ENCODE data around the gene CDH15.

Gene CDH15

DNA sequence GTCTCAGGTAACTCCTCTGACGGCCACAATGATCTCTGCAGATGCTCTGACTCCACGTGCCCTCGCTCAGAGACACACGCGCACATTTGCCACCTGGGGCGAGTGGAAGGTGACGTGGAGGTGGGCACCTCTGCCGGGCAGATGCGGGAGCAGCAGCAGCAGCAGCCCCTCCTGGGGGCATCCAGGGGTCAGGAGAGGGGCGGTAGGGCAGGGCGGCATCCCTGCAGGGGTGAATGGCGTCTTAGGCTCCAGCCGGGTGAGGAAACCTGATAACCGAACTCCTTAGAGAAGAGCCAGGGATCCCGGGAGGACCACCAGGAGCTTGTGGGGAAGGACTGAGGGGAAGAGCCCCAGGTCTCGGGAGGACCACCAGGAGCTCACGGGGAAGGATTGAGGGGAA is 34.6 kb upstream of the CDH15 start:
- TF ChIP-seq YY1 (IDR thresholded peaks at IDR 0.05; ENCODE audit: insufficient read depth, insufficient read length) (no peak), ZNF274 (IDR thresholded peaks at IDR 0.05; ENCODE audit: low read depth, low read length) (no peak), SUZ12 (IDR thresholded peaks at IDR 0.05; ENCODE audit: extremely low read depth, insufficient read depth, insufficient read length) (no peak)
- peaks cover 82% of the 10 kb centered on the region for H3K36me3 ChIP-seq (ENCODE audit: insufficient read depth, insufficient read length, low read length)
- DNase-seq (ENCODE audit: low read depth, low spot score): no peak
- H3K4me1 ChIP-seq (ENCODE audit: insufficient read depth, insufficient read length): peaks cover 13% of the 10 kb centered on the region
- no peak overlapping the region for H3K4me3 ChIP-seq (ENCODE audit: insufficient read length, low read depth)
- H3K27me3 ChIP-seq (ENCODE audit: insufficient read depth, insufficient read length): no peaks in the 10 kb centered on the region
- no peak overlapping the region for H3K9ac ChIP-seq (ENCODE audit: insufficient read length, low read depth)
- H3K9me3 ChIP-seq (ENCODE audit: insufficient read depth, low read length): no peaks in the 10 kb centered on the region

DNA sequence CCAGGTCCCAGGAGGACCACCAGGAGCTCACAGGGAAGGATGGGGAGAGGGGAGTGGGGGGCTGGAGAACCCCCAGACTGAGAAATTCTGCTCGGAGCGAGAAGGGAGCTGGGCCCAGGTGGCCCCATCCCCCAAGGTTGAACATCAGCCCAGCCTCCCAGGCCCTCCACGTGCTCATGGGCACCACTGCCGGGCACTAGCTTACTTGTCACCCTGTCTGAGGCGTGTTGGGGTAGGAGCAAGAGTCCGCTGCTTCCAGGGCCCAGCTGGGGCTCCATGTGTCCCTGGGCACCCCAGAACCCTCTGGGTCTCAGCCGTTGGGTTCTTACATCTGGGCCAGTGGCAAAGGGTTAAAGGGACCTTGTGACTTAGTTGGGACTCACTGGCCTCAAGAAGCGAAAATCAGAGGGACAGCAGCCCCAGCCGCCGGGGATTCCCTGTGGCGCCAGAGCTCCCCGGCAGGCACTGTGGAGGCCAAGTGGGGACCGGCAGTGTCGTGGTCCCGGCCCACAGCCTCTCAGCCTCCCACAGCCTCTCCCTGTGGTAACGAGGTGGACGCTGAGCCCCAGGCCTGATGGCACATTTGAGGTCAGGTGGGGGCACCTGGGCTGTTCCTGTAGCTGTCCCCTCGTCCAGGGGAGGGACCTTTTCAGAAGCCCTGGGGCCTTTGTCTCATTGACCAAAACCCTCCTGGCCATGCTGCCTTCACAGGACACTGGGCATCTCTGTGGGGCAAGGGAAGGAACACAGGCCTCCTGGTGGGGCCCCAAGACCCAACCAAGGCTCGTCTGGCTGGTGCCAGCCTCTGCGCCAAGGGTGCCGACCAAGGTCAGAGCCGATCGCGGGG is 33.7 kb upstream of the CDH15 start:
- no peaks in the 10 kb centered on the region for H3K27me3 ChIP-seq (ENCODE audit: insufficient read depth, insufficient read length)
- no peak for DNase-seq (ENCODE audit: low read depth, low spot score)
- H3K9ac ChIP-seq (ENCODE audit: insufficient read length, low read depth): no peak overlapping the region
- no peak for TF ChIP-seq YY1 (IDR thresholded peaks at IDR 0.05; ENCODE audit: insufficient read depth, insufficient read length)
- H3K4me1 ChIP-seq (ENCODE audit: insufficient read depth, insufficient read length): peaks cover 10% of the 10 kb centered on the region
- peaks cover 82% of the 10 kb centered on the region for H3K36me3 ChIP-seq (ENCODE audit: insufficient read depth, insufficient read length, low read length)
- no peaks in the 10 kb centered on the region for H3K9me3 ChIP-seq (ENCODE audit: insufficient read depth, low read length)
- H3K4me3 ChIP-seq (ENCODE audit: insufficient read length, low read depth): no peak overlapping the region

DNA sequence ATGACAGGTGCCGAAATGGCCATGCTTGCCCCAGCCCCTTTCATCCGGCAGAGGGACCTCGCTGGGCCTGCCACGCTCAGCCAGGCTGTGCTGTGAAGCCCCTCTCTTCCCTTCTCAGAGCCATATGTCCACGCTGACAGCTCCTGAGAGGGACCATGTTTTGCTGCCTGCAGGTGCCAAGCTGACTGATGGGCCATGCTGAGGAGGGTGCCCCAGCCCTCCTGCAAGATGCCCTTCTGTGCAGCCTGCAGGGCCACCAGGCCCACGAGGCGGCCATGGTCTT is 33.1 kb upstream of the CDH15 start:
- H3K4me3 ChIP-seq (ENCODE audit: insufficient read length, low read depth): no peak overlapping the region
- no peaks in the 10 kb centered on the region for H3K9me3 ChIP-seq (ENCODE audit: insufficient read depth, low read length)
- H3K36me3 ChIP-seq (ENCODE audit: insufficient read depth, insufficient read length, low read length): peaks cover 77% of the 10 kb centered on the region
- no peaks in the 10 kb centered on the region for H3K27me3 ChIP-seq (ENCODE audit: insufficient read depth, insufficient read length)
- no peak overlapping the region for H3K9ac ChIP-seq (ENCODE audit: insufficient read length, low read depth)
- peaks cover 9% of the 10 kb centered on the region for H3K4me1 ChIP-seq (ENCODE audit: insufficient read depth, insufficient read length)
- DNase-seq (ENCODE audit: low read depth, low spot score): no peak
- TF ChIP-seq ZNF274 (IDR thresholded peaks at IDR 0.05; ENCODE audit: low read depth, low read length) (no peak), SUZ12 (IDR thresholded peaks at IDR 0.05; ENCODE audit: extremely low read depth, insufficient read depth, insufficient read length) (no peak), YY1 (IDR thresholded peaks at IDR 0.05; ENCODE audit: insufficient read depth, insufficient read length) (no peak)

DNA sequence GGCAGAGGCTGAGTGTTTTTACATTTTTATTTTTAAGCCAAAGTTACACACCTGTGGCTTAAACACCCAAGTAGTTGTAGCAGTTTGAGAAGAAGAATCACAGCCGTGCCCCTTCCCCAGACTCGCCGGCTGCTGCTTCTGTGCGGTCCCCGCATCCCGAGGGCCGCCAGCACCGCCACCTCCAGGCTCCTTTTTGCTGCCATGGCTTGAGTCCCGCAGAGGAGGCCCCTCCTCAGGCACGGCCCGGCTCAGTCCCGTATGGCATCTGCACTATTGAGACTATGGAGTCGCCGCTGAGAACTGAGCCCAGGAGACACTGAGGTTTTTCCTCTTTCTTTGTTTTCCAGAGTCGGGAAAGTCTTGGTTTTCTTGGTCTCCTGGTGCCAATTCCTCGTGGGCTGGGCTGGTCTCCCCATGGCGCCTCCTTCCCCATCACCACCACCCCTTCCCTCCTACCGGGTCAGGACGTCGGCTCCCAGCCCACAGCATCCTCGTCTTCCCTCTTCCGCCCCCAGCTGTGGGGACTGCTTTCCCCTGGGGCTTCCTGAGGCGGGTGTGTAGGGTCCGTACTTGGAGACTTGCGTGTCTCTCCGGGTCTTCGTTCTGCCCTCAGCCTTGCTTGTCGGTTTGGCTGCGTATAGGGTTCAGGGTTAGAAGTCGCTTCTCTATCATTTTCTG is 32.6 kb upstream of the CDH15 start:
- no peaks in the 10 kb centered on the region for H3K9me3 ChIP-seq (ENCODE audit: insufficient read depth, low read length)
- H3K9ac ChIP-seq (ENCODE audit: insufficient read length, low read depth): no peak overlapping the region
- H3K4me1 ChIP-seq (ENCODE audit: insufficient read depth, insufficient read length): peaks cover 5% of the 10 kb centered on the region
- DNase-seq (ENCODE audit: low read depth, low spot score): no peak
- H3K27me3 ChIP-seq (ENCODE audit: insufficient read depth, insufficient read length): no peaks in the 10 kb centered on the region
- TF ChIP-seq SUZ12 (IDR thresholded peaks at IDR 0.05; ENCODE audit: extremely low read depth, insufficient read depth, insufficient read length) (no peak), YY1 (IDR thresholded peaks at IDR 0.05; ENCODE audit: insufficient read depth, insufficient read length) (no peak), ZNF274 (IDR thresholded peaks at IDR 0.05; ENCODE audit: low read depth, low read length) (no peak)
- no peak overlapping the region for H3K4me3 ChIP-seq (ENCODE audit: insufficient read length, low read depth)
- peaks cover 77% of the 10 kb centered on the region for H3K36me3 ChIP-seq (ENCODE audit: insufficient read depth, insufficient read length, low read length)

DNA sequence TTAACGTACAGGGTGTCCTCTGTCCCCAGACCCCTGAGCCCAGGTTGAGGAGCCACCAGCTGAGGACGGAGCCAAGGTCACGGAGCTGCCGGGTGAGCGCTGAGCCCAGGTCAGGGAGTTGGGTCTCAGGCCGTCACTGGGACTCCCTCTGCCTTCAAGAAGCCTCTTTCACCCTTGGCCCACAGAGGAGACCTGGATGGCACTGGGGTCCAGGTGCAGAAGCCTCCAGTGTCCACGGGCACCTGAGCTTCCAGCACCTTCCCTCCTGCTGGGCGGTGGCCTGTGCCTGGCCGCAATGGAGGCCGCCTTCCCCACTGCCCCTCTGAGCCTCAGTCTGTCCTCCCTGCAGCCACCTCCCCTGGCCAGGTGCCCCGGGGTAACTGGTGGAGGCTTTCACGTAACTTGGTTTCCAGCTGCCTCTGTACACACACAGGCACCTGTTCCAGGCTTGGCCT is 31.6 kb upstream of the CDH15 start:
- no peaks in the 10 kb centered on the region for H3K27me3 ChIP-seq (ENCODE audit: insufficient read depth, insufficient read length)
- no peaks in the 10 kb centered on the region for H3K9me3 ChIP-seq (ENCODE audit: insufficient read depth, low read length)
- no peaks in the 10 kb centered on the region for H3K4me1 ChIP-seq (ENCODE audit: insufficient read depth, insufficient read length)
- peak overlapping the region; percentile 3 for H3K9ac ChIP-seq (ENCODE audit: insufficient read length, low read depth)
- H3K4me3 ChIP-seq (ENCODE audit: insufficient read length, low read depth): no peak overlapping the region
- peaks cover 78% of the 10 kb centered on the region for H3K36me3 ChIP-seq (ENCODE audit: insufficient read depth, insufficient read length, low read length)
- DNase-seq (ENCODE audit: low read depth, low spot score): no peak
- TF ChIP-seq ZNF274 (IDR thresholded peaks at IDR 0.05; ENCODE audit: low read depth, low read length) (no peak), SUZ12 (IDR thresholded peaks at IDR 0.05; ENCODE audit: extremely low read depth, insufficient read depth, insufficient read length) (no peak), YY1 (IDR thresholded peaks at IDR 0.05; ENCODE audit: insufficient read depth, insufficient read length) (no peak)

DNA sequence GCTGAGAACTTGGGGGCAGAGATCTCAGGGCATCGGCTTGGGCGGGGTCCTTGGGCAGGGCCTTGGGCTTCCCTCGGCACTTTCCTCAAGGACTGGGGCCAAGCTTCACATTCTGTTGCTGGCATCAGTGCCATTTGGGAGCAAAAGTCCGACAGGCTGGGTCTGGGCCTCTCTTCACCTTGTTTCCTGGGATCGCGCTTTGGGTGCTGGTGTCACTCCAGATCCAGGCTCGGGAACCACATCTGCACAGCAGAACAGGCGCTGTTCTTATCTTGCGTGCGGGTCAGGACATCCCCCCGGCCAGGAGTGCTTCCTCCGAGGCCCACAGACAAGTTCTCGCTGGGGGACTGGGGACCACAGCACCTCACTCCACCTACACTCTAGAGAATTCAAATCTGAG is 31.1 kb upstream of the CDH15 start:
- no peaks in the 10 kb centered on the region for H3K27me3 ChIP-seq (ENCODE audit: insufficient read depth, insufficient read length)
- no peaks in the 10 kb centered on the region for H3K9me3 ChIP-seq (ENCODE audit: insufficient read depth, low read length)
- H3K4me3 ChIP-seq (ENCODE audit: insufficient read length, low read depth): no peak overlapping the region
- no peak overlapping the region for H3K9ac ChIP-seq (ENCODE audit: insufficient read length, low read depth)
- no peaks in the 10 kb centered on the region for H3K4me1 ChIP-seq (ENCODE audit: insufficient read depth, insufficient read length)
- H3K36me3 ChIP-seq (ENCODE audit: insufficient read depth, insufficient read length, low read length): peaks cover 78% of the 10 kb centered on the region
- DNase-seq (ENCODE audit: low read depth, low spot score): no peak
- TF ChIP-seq SUZ12 (IDR thresholded peaks at IDR 0.05; ENCODE audit: extremely low read depth, insufficient read depth, insufficient read length) (no peak), YY1 (IDR thresholded peaks at IDR 0.05; ENCODE audit: insufficient read depth, insufficient read length) (no peak), ZNF274 (IDR thresholded peaks at IDR 0.05; ENCODE audit: low read depth, low read length) (no peak)

DNA sequence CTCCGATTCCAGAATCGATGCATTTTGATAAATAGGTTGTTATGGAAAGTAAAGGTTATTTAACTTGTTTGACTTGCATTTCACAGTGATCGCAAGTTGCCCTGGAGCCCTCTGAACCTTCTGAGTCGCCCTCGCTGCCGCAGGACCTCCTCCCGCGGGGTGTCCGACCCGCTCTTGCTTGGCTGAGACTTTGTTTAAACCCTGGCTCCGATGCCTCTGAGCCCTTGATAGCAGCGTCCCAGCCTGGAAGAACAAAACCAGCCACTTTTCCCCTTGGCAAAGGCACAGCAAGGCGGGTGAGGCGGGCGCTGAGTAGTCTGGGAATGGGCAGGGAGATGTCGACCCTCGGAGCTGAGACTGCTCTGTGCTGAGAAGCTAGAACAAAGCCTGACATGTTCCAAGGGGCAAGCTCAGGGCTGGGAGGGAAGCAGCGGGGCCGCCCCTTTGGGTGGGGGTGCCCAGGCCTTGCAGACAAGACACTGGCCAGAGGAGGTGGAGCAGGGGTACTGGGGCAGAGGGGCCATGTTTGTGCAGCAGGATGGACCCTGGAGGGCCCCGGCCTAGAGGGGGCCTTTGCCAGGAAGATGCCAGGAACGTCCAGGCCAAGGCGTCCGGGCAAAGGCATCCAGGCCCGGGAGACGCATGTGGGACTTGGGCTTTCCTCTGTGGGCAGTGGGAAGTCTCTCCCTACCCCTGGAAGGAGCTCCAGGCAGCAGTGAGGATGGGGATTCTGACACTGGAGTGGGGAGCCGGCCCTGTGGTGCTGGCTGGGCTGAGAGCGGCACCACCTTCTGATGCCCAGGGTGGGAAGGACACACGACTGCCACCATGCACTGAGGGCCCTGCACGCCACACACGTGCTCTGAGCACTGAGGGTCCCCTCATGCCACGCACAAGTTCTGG is 30.3 kb upstream of the CDH15 start:
- no peak for DNase-seq (ENCODE audit: low read depth, low spot score)
- Histone ChIP-seq H3K9ac (ENCODE audit: insufficient read length, low read depth) (no peak overlapping the region), H3K4me3 (ENCODE audit: insufficient read length, low read depth) (no peak overlapping the region), H3K27me3 (ENCODE audit: insufficient read depth, insufficient read length) (no peaks in the 10 kb centered on the region), H3K4me1 (ENCODE audit: insufficient read depth, insufficient read length) (no peaks in the 10 kb centered on the region), H3K9me3 (ENCODE audit: insufficient read depth, low read length) (no peaks in the 10 kb centered on the region), H3K36me3 (ENCODE audit: insufficient read depth, insufficient read length, low read length) (peaks cover 84% of the 10 kb centered on the region)
- TF ChIP-seq ZNF274 (IDR thresholded peaks at IDR 0.05; ENCODE audit: low read depth, low read length) (no peak), SUZ12 (IDR thresholded peaks at IDR 0.05; ENCODE audit: extremely low read depth, insufficient read depth, insufficient read length) (no peak), YY1 (IDR thresholded peaks at IDR 0.05; ENCODE audit: insufficient read depth, insufficient read length) (no peak)

All from NT2/D1 (cell line).